HepG2 (cell line): ENCODE measurements around the gene TMED6. TPM values are rescaled to one million over a fixed set of nuclear protein-coding genes. Genes with fewer than 3 reads are reported as not detected.

Experiments used
- ATF7-NPFF ChIP-seq: sonication (generic); formaldehyde crosslinking; IDR thresholded peaks from 2 replicates; pipeline ENCODE4 v1.8.1; 2023; ENCODE audit warnings: mild to moderate bottlenecking, low read depth, missing genetic modification reagents, moderate library complexity
- CBX2 ChIP-seq, 2 experiments: fragments of 200-600 bp in 1 of 2; sonication (generic); formaldehyde crosslinking in 1 of 2; IDR thresholded peaks; 2 replicates each; pipeline versions ENCODE4 v1.7.0 to v1.8.1; 2018 to 2022; ENCODE audit warnings: low read depth in 2 of 2, low read length in 1 of 2, mild to moderate bottlenecking in 1 of 2, missing genetic modification reagents in 1 of 2
- CENPT ChIP-seq: sonication (generic); formaldehyde crosslinking; IDR thresholded peaks from 2 replicates; pipeline ENCODE4 v1.8.0; 2022; ENCODE audit warnings: low read depth, mild to moderate bottlenecking, moderate library complexity, missing genetic modification reagents
- CREM ChIP-seq, 2 experiments: sonication (generic) in 1 of 2; formaldehyde crosslinking in 1 of 2; IDR thresholded peaks; 2 replicates each; pipeline versions ENCODE4 v1.4.0 to v1.6.1; 2016 to 2020; ENCODE audit warnings: antibody characterized with exemption in 1 of 2, mild to moderate bottlenecking in 1 of 2, missing genetic modification reagents in 1 of 2
- EHMT2 ChIP-seq: fragments of 200-600 bp; sonication (generic); IDR thresholded peaks from 2 replicates; pipeline ENCODE4 v1.7.0; 2017; ENCODE audit warnings: antibody characterized with exemption, low read depth, low read length, borderline replicate concordance
- FOXK2 ChIP-seq: fragments of 450-650 bp; IDR thresholded peaks from 2 replicates; pipeline ENCODE4 v1.6.1; 2016
- LCORL ChIP-seq, 2 experiments: fragments of 450-650 bp in 1 of 2; sonication (generic) in 1 of 2; formaldehyde crosslinking in 1 of 2; IDR thresholded peaks; 2 replicates each; pipeline versions ENCODE4 v1.5.0 to v1.6.1; 2017 to 2020; ENCODE audit warnings: antibody characterized with exemption in 1 of 2, missing genetic modification reagents in 1 of 2
- POLR2AphosphoS2 ChIP-seq: IDR thresholded peaks from 2 replicates; pipeline ENCODE4 v1.6.1; 2011; ENCODE audit warnings: low read depth, low read length, improper control_type of control experiment
- SCMH1 ChIP-seq: sonication (generic); formaldehyde crosslinking; IDR thresholded peaks from 2 replicates; pipeline ENCODE4 v1.9.0; 2021; ENCODE audit warnings: missing genetic modification reagents, mild to moderate bottlenecking, borderline replicate concordance
- ZBTB7A ChIP-seq: sonication (generic); formaldehyde crosslinking; IDR thresholded peaks from 2 replicates; pipeline ENCODE4 v1.8.0; 2022; ENCODE audit warnings: mild to moderate bottlenecking, missing genetic modification reagents
- ZC3H13 ChIP-seq: sonication (generic); formaldehyde crosslinking; IDR thresholded peaks from 2 replicates; pipeline ENCODE4 v1.8.1; 2023; ENCODE audit warnings: mild to moderate bottlenecking, missing genetic modification reagents, moderate library complexity
- ZFYVE20 ChIP-seq: sonication (generic); formaldehyde crosslinking; IDR thresholded peaks from 2 replicates; pipeline ENCODE4 v1.8.0; 2023; ENCODE audit warnings: low read depth, mild to moderate bottlenecking, moderate library complexity, missing genetic modification reagents, borderline replicate concordance
- ZNF24 ChIP-seq: fragments of 450-650 bp; IDR thresholded peaks from 2 replicates; pipeline ENCODE4 v1.6.1; 2017; ENCODE audit warnings: antibody characterized with exemption, mild to moderate bottlenecking
- ZNF263 ChIP-seq: sonication (generic); formaldehyde crosslinking; IDR thresholded peaks from 2 replicates; pipeline ENCODE4 v1.4.0; 2020; ENCODE audit warnings: missing genetic modification reagents
- ZNF296 ChIP-seq: sonication (generic); formaldehyde crosslinking; conservative IDR thresholded peaks from 2 replicates; pipeline ENCODE4 v1.5.0; 2020; ENCODE audit warnings: mild to moderate bottlenecking, missing genetic modification reagents
- ZNF34 ChIP-seq: sonication (generic); formaldehyde crosslinking; IDR thresholded peaks from 2 replicates; pipeline ENCODE4 v1.4.0; 2020; ENCODE audit warnings: mild to moderate bottlenecking, missing genetic modification reagents, borderline replicate concordance
- ZNF510 ChIP-seq: sonication (generic); formaldehyde crosslinking; IDR thresholded peaks from 2 replicates; pipeline ENCODE4 v1.4.0; 2020; ENCODE audit warnings: low read depth, mild to moderate bottlenecking, missing genetic modification reagents
- ZNF776 ChIP-seq: sonication (generic); formaldehyde crosslinking; IDR thresholded peaks from 2 replicates; pipeline ENCODE4 v1.4.0; 2020; ENCODE audit warnings: mild to moderate bottlenecking, missing genetic modification reagents
- ZNF841 ChIP-seq: sonication (generic); formaldehyde crosslinking; IDR thresholded peaks from 2 replicates; pipeline ENCODE4 v1.8.1; 2023; ENCODE audit warnings: missing genetic modification reagents, borderline replicate concordance
- polyA plus RNA-seq, 8 experiments: library from polyadenylated mRNA; depleted of rRNA in 3 of 8; stranded (reverse) in 7 of 8; unstranded in 1 of 8; fragments of >200 nt; fragmentation: Illumina TruSeq in 4 of 8; extraction: Trizol in 4 of 8; gene quantifications; 2 replicates each; pipeline versions ENCODE4 v1.2.1 to v1.2.3, GENCODE V29; 2011 to 2016; ENCODE audit warnings: low read depth in 4 of 8, missing spikeins in 1 of 8, mixed read lengths in 1 of 8; ENCODE audit not compliant: insufficient read depth in 1 of 8
- total RNA-seq, 5 experiments: library from RNA; depleted of rRNA; stranded (reverse); fragments of >200 nt; fragmentation: Illumina TruSeq; extraction: Trizol; gene quantifications; 2 replicates each; pipeline ENCODE4 v1.2.3, GENCODE V29; 2016; ENCODE audit warnings: low read depth in 1 of 5
- TF ChIP-seq, protein P1 (sequence below): sonication (generic); formaldehyde crosslinking; IDR thresholded peaks from 2 replicates; pipeline ENCODE4 v1.4.0; 2020; ENCODE audit warnings: mild to moderate bottlenecking, missing genetic modification reagents
- TF ChIP-seq, protein P2 (sequence below): sonication (generic); formaldehyde crosslinking; IDR thresholded peaks from 2 replicates; pipeline ENCODE4 v1.5.0; 2020; ENCODE audit warnings: missing genetic modification reagents
- TF ChIP-seq, protein P3 (sequence below): sonication (generic); formaldehyde crosslinking; IDR thresholded peaks from 2 replicates; pipeline ENCODE4 v1.5.0; 2020; ENCODE audit warnings: mild to moderate bottlenecking, missing genetic modification reagents, borderline replicate concordance
- TF ChIP-seq, protein P4 (sequence below): sonication (generic); formaldehyde crosslinking; IDR thresholded peaks from 2 replicates; pipeline ENCODE4 v1.5.1; 2020; ENCODE audit warnings: mild to moderate bottlenecking, missing genetic modification reagents, moderate library complexity

TMED6 gene
- total and polyA plus RNA-seq, 2 of the 13 experiments (the other 11 are each of a cell fraction or from before 2014, with no cell fraction given), result 9.8 to 14.4 TPM

DNA sequence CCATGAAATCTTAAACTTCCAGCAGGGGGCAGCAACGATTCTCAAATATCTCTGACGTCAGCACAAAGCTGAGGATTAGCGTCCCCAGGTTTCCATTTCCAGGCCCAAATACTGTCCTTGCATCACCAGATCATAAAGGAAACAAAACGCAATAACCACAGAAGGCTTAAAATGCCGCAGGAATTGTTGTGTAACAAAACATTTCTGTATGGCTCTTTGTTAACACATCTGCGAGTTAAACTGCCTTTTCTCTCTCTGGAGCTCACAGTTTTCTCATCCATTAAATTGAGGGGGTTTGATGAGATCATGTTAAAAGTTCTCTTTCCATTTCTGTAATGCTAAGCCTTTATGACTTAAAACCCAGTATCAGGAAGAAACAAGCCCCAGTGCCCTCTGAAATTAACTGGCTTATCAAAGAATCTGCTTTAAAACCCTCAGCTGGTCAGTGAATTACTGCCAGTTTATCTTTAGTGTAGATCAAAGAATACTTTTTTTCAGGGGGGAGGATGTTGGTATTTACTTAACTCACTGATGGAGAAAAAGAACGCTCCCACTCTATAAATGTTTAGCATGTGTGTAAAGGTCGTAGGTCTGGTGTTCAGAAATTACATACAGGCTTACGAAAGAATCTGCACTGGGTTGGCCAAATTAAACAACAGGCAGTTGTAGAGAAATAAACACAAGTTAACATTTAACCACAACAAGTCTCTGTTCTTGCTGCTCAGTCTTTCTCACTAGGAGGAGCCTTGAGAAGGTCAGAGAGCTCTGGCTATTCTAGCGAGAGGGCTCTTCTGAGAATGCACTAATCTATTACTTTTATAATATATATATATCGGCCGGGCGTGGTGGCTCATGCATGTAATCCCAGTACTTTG is 44.8 kb upstream of the TMED6 start (continued):
- TF ChIP-seq, protein P1, sequence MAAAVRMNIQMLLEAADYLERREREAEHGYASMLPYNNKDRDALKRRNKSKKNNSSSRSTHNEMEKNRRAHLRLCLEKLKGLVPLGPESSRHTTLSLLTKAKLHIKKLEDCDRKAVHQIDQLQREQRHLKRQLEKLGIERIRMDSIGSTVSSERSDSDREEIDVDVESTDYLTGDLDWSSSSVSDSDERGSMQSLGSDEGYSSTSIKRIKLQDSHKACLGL (CRISPR knock-in tag), result no peak
- TF ChIP-seq ATF7-NPFF (CRISPR knock-in tag) (no peak), CREM (IDR thresholded peaks at IDR 0.05) (peak; percentile 94), CREM (CRISPR knock-in tag; IDR thresholded peaks at IDR 0.05) (peak; percentile 38; the same call in 1 of the 2 replicates), POLR2AphosphoS2 (no peak), ZNF510 (CRISPR knock-in tag) (peak; percentile 28; the same call in 1 of the 2 replicates), ZC3H13 (CRISPR knock-in tag) (no peak), ZNF841 (CRISPR knock-in tag) (no peak), CENPT (no peak), ZNF34 (CRISPR knock-in tag) (no peak), ZNF263 (CRISPR knock-in tag) (no peak), CBX2 (IDR thresholded peaks at IDR 0.05; ENCODE audit: low read depth, low read length) (no peak), CBX2 (CRISPR knock-in tag; IDR thresholded peaks at IDR 0.05; ENCODE audit: low read depth) (no peak), FOXK2 (peak; percentile 86), ZNF24 (no peak), EHMT2 (no peak; the same call in 1 of the 2 replicates), ZFYVE20 (no peak), LCORL (IDR thresholded peaks at IDR 0.05) (peak; percentile 93), LCORL (CRISPR knock-in tag; IDR thresholded peaks at IDR 0.05) (no peak; the same call in 1 of the 2 replicates), ZNF296 (CRISPR knock-in tag) (no peak), ZBTB7A (no peak), ZNF776 (CRISPR knock-in tag) (no peak), SCMH1 (no peak)
- TF ChIP-seq, protein P2, sequence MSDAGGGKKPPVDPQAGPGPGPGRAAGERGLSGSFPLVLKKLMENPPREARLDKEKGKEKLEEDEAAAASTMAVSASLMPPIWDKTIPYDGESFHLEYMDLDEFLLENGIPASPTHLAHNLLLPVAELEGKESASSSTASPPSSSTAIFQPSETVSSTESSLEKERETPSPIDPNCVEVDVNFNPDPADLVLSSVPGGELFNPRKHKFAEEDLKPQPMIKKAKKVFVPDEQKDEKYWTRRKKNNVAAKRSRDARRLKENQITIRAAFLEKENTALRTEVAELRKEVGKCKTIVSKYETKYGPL (CRISPR knock-in tag), result no peak
- TF ChIP-seq, protein P3, sequence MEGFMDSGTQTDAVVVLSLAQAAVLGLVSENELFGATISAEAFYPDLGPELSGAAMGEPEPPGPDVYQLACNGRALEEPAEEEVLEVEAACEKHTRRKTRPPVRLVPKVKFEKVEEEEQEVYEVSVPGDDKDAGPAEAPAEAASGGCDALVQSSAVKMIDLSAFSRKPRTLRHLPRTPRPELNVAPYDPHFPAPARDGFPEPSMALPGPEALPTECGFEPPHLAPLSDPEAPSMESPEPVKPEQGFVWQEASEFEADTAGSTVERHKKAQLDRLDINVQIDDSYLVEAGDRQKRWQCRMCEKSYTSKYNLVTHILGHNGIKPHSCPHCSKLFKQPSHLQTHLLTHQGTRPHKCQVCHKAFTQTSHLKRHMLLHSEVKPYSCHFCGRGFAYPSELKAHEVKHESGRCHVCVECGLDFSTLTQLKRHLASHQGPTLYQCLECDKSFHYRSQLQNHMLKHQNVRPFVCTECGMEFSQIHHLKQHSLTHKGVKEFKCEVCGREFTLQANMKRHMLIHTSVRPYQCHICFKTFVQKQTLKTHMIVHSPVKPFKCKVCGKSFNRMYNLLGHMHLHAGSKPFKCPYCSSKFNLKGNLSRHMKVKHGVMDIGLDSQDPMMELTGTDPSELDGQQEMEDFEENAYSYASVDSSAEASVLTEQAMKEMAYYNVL, result peak; percentile 87
- TF ChIP-seq, protein P4, sequence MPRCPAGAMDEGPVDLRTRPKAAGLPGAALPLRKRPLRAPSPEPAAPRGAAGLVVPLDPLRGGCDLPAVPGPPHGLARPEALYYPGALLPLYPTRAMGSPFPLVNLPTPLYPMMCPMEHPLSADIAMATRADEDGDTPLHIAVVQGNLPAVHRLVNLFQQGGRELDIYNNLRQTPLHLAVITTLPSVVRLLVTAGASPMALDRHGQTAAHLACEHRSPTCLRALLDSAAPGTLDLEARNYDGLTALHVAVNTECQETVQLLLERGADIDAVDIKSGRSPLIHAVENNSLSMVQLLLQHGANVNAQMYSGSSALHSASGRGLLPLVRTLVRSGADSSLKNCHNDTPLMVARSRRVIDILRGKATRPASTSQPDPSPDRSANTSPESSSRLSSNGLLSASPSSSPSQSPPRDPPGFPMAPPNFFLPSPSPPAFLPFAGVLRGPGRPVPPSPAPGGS (CRISPR knock-in tag), result 0 out of 2 replicates have a peak, but pooled peaks have one; percentile 48
